Right lobe of liver (tissue), 6 donors: ENCODE results near the gene PDGFB. TPM values are rescaled to one million over a fixed set of nuclear protein-coding genes. Genes with fewer than 3 reads are reported as not detected.

Experiments
- ATAC-seq, 4 donors: fragments of 200-7000 bp; cut with Tn5 transposase; one replicate each; pipeline ENCODE4 v1.9.1; 2020; ENCODE audit warnings: mild to moderate bottlenecking in 4 of 4, moderate library complexity in 4 of 4
- DNase-seq, 3 donors: peaks; one replicate each; pipeline ENCODE4 v3.0.0-alpha.2; 2020
- H3K27ac ChIP-seq, 3 donors: fragments of 200-600 bp; one replicate each; pipeline ENCODE4 v1.8.0; 2022
- H3K27me3 ChIP-seq, 2 donors: fragments of 200-600 bp; one replicate each; pipeline ENCODE4 v1.8.0; 2022
- H3K36me3 ChIP-seq, 4 donors: fragments of 200-600 bp; sonication (generic) in 1 of 4; one replicate each; pipeline versions ENCODE4 v1.5.1 to v1.8.0; 2017 to 2022; ENCODE audit warnings: control low read depth in 1 of 4
- H3K4me1 ChIP-seq, 4 donors: fragments of 200-600 bp; sonication (generic) in 1 of 4; one replicate each; pipeline versions ENCODE4 v1.5.1 to v1.8.0; 2017 to 2022; ENCODE audit warnings: control low read depth in 1 of 4
- H3K4me3 ChIP-seq, 3 donors: fragments of 200-600 bp; one replicate each; pipeline ENCODE4 v1.8.0; 2022
- H3K9me3 ChIP-seq, 4 donors: fragments of 200-600 bp; sonication (generic) in 1 of 4; one replicate each; pipeline versions ENCODE4 v1.5.1 to v1.8.0; 2017 to 2022; ENCODE audit warnings: control low read depth in 1 of 4
- CTCF ChIP-seq, 4 donors: fragments of 200-600 bp in 3 of 4; fragments of 450-650 bp in 1 of 4; IDR thresholded peaks; one replicate each; pipeline versions ENCODE4 v1.5.1 to v1.8.0; 2016 to 2022; ENCODE audit warnings: antibody characterized with exemption in 4 of 4, mild to moderate bottlenecking in 2 of 4
- POLR2A ChIP-seq: fragments of 450-650 bp; IDR thresholded peaks from one replicate; pipeline ENCODE4 v1.6.1; 2017; ENCODE audit warnings: antibody characterized with exemption, mild to moderate bottlenecking
- WGBS: methylation state at CpG from one replicate; pipeline ENCODE4 v1.1.6; 2018; ENCODE audit warnings: low coverage, low lambda C conversion rate; ENCODE audit not compliant: insufficient coverage; ENCODE audit errors: missing lambda C conversion rate; 5-methylcytosine and 5-hydroxymethylcytosine counted together
- intact Hi-C, 2 donors: fragments of 100-400 bp; cut with DNase I; formaldehyde crosslinking; loops; one replicate each; pipeline versions ENCODE4 v1.11.2 to v1.14.1; 2022
- total RNA-seq, 6 experiments: library from RNA; depleted of rRNA in 2 of 6; stranded (reverse); fragments of >200 nt in 2 of 6; fragmentation: NEBNext Ultra II Directional in 3 of 6; extraction: Animal tissue kit (Norgen Biotek cat#: 25700) in 3 of 6; gene quantifications; one replicate each; pipeline versions ENCODE4 v1.1.0 to v1.2.4, GENCODE V29; 2016 to 2023
- donor health status: DM: no; HTN: yes; CAD: no.
- donor health status: DM: no; HTN: no; CAD: no.
- donor health status: DM: no; HTN: no; CAD: no.
- donor health status: DM: no; HTN: yes; CAD: no.
- donor health status: DM: no; HTN: yes; CAD: no.

Gene PDGFB
- total RNA-seq, 6 experiments from 2014 or later: 0.90 to 10.2 (median 3.3) TPM

GRCh38 chr22:39269095-39269790, 24.5 kb upstream of the PDGFB start:
- DNase-seq (no peak), ATAC-seq (no peak)
- Histone ChIP-seq H3K4me1 (no peaks in the 10 kb centered on the region), H3K4me3 (no peak overlapping the region), H3K27ac (no peak overlapping the region), H3K9me3 (no peaks in the 10 kb centered on the region), H3K27me3 (no peaks in the 10 kb centered on the region), H3K36me3 (no peaks in the 10 kb centered on the region)
- intact Hi-C loops: no loop called here
- TF ChIP-seq CTCF (IDR thresholded peaks at IDR 0.05): no peak
- TF ChIP-seq POLR2A: no peak
- 78% methylated on average over 4 of the region's 11 CpGs for WGBS

- no peaks in the 10 kb centered on the region for H3K4me1 ChIP-seq
- intact Hi-C loops: no loop called here
- ATAC-seq: no peak
These were observed 23.9 kb upstream of the PDGFB start for GRCh38 chr22:39268645-39269044.

GRCh38 chr22:39267974-39268373, 23.2 kb upstream of the PDGFB start:
- Histone ChIP-seq H3K36me3 (no peaks in the 10 kb centered on the region), H3K4me3 (no peak overlapping the region), H3K27ac (no peak overlapping the region), H3K27me3 (no peaks in the 10 kb centered on the region), H3K4me1 (no peaks in the 10 kb centered on the region), H3K9me3 (no peaks in the 10 kb centered on the region)
- no peak for DNase-seq
- 79% methylated on average over 5 of the region's 8 CpGs for WGBS
- TF ChIP-seq CTCF (IDR thresholded peaks at IDR 0.05) (no peak), POLR2A (no peak)
- ATAC-seq: no peak
- intact Hi-C loops: no loop called here

More at GRCh38 chr22:39268645-39269044, 23.9 kb upstream of the PDGFB start:
- Histone ChIP-seq H3K27me3 (no peaks in the 10 kb centered on the region), H3K36me3 (no peaks in the 10 kb centered on the region), H3K27ac (no peak overlapping the region), H3K9me3 (no peaks in the 10 kb centered on the region), H3K4me3 (no peak overlapping the region)
- DNase-seq: no peak
- WGBS: no CpG with 5 or more reads among the region's 7 CpGs
- TF ChIP-seq POLR2A: no peak
- TF ChIP-seq CTCF (IDR thresholded peaks at IDR 0.05): no peak

GRCh38 chr22:39266398-39267030, 21.7 kb upstream of the PDGFB start:
- TF ChIP-seq CTCF (IDR thresholded peaks at IDR 0.05) (no peak), POLR2A (no peak)
- 43% methylated on average over 8 of the region's 12 CpGs for WGBS
- no peak overlapping the region for H3K27ac ChIP-seq
- H3K9me3 ChIP-seq: no peaks in the 10 kb centered on the region
- intact Hi-C loops: no loop called here
- H3K27me3 ChIP-seq: no peaks in the 10 kb centered on the region
- no peaks in the 10 kb centered on the region for H3K4me1 ChIP-seq
- ATAC-seq (peak in 3 of 4 donors; percentile 39 to 49 (median 48)), DNase-seq (no peak)
- no peaks in the 10 kb centered on the region for H3K36me3 ChIP-seq
- no peak overlapping the region for H3K4me3 ChIP-seq
